BE2C (cell line): ENCODE data around the gene G0S2.

Experiments
- DNase-seq: peaks from one replicate; pipeline ENCODE4 v3.0.0-alpha.2; 2020
- H3K27me3 ChIP-seq: fragments of 250-450 bp; sonication (Bioruptor Pico); 2 replicates; pipeline ENCODE4 v1.5.1; 2020; ENCODE audit warnings: mild to moderate bottlenecking
- H3K36me3 ChIP-seq: fragments of 250-450 bp; sonication (Bioruptor Pico); 2 replicates; pipeline ENCODE4 v1.5.1; 2020; ENCODE audit warnings: mild to moderate bottlenecking
- H3K4me1 ChIP-seq: fragments of 250-450 bp; sonication (Bioruptor Pico); 2 replicates; pipeline ENCODE4 v1.5.1; 2020
- H3K4me3 ChIP-seq: 2 replicates; pipeline ENCODE4 v1.5.1; 2011; ENCODE audit warnings: low read depth, low read length
- H3K9me3 ChIP-seq: fragments of 250-450 bp; sonication (Bioruptor Pico); 2 replicates; pipeline ENCODE4 v1.5.1; 2020
- CTCF ChIP-seq: IDR thresholded peaks from 2 replicates; pipeline ENCODE4 v1.5.1; 2012; ENCODE audit warnings: mild to moderate bottlenecking, low read depth, low read length

The G0S2 gene

GRCh38 chr1:209685821-209686220, 10.6 kb downstream of the G0S2 start:
- no peak for TF ChIP-seq CTCF
- peaks cover 32% of the 10 kb centered on the region for H3K27me3 ChIP-seq
- H3K36me3 ChIP-seq = no peaks in the 10 kb centered on the region
- H3K9me3 ChIP-seq = no peaks in the 10 kb centered on the region
- no peaks in the 10 kb centered on the region for H3K4me1 ChIP-seq
- no peak overlapping the region for H3K4me3 ChIP-seq
- no peak for DNase-seq

GRCh38 chr1:209686322-209686721, 11.1 kb downstream of the G0S2 start:
- no peak for TF ChIP-seq CTCF
- Histone ChIP-seq H3K4me1 (no peaks in the 10 kb centered on the region), H3K9me3 (no peaks in the 10 kb centered on the region), H3K27me3 (peaks cover 27% of the 10 kb centered on the region), H3K4me3 (no peak overlapping the region), H3K36me3 (no peaks in the 10 kb centered on the region)
- no peak for DNase-seq

- Histone ChIP-seq H3K9me3 (no peaks in the 10 kb centered on the region), H3K36me3 (no peaks in the 10 kb centered on the region), H3K27me3 (peaks cover 16% of the 10 kb centered on the region), H3K4me3 (no peak overlapping the region), H3K4me1 (no peaks in the 10 kb centered on the region)
- TF ChIP-seq CTCF = no peak
- DNase-seq = no peak
Measured at GRCh38 chr1:209688746-209689234, 13.6 kb downstream of the G0S2 start.

GRCh38 chr1:209689477-209689876, 14.3 kb downstream of the G0S2 start:
- H3K4me1 ChIP-seq = no peaks in the 10 kb centered on the region

GRCh38 chr1:209691237-209691636, 16.0 kb downstream of the G0S2 start:
- peaks cover 9% of the 10 kb centered on the region for H3K27me3 ChIP-seq
- TF ChIP-seq CTCF = no peak
- DNase-seq = no peak
- H3K9me3 ChIP-seq = no peaks in the 10 kb centered on the region
- no peak overlapping the region for H3K4me3 ChIP-seq
- no peaks in the 10 kb centered on the region for H3K4me1 ChIP-seq
- no peaks in the 10 kb centered on the region for H3K36me3 ChIP-seq

More at GRCh38 chr1:209689477-209689876, 14.3 kb downstream of the G0S2 start:
- Histone ChIP-seq H3K36me3 (no peaks in the 10 kb centered on the region), H3K4me3 (no peak overlapping the region), H3K9me3 (no peaks in the 10 kb centered on the region), H3K27me3 (peaks cover 11% of the 10 kb centered on the region; the same call in 1 of the 2 replicates)
- peak; percentile 24 for DNase-seq
- no peak for TF ChIP-seq CTCF

GRCh38 chr1:209692296-209692695, 17.1 kb downstream of the G0S2 start:
- Histone ChIP-seq H3K4me3 (no peak overlapping the region), H3K36me3 (no peaks in the 10 kb centered on the region), H3K4me1 (no peaks in the 10 kb centered on the region), H3K27me3 (peaks cover 9% of the 10 kb centered on the region), H3K9me3 (no peaks in the 10 kb centered on the region)
- DNase-seq = no peak
- TF ChIP-seq CTCF = no peak
